HCT116 (cell line): ENCODE results near the gene UBAC2. TPM values are rescaled to one million over a fixed set of nuclear protein-coding genes. Genes with fewer than 3 reads are reported as not detected.

Experiments
- microRNA counts: library from miRNA; unstranded; fragments of <30 nt; microRNA quantifications from one replicate; lab custom pipeline; 2015
- microRNA-seq: library from miRNA; unstranded; fragments of <30 nt; microRNA quantifications from one replicate; pipeline ENCODE4, GENCODE V29; 2016; ENCODE audit warnings: borderline number of aligned reads
- total RNA-seq: library from RNA; stranded (reverse); gene quantifications from one replicate; pipeline ENCODE4 v1.2.1, GENCODE V29; 2021; ENCODE audit not compliant: unreplicated experiment

UBAC2 gene
- total RNA-seq, 1 experiment from 2014 or later = 67.4 TPM

MicroRNA genes within 50 kb of the gene (microRNA counts, 767-probe panel; counts per million panel counts)
- microRNA hsa-miR-623 (lab: Ali Mortazavi, UCI) = not detected

Small RNA genes lying within 50 kb of the gene (microRNA-seq; reads per million reads assigned to microRNA genes)
- not detected for gene MIR623

Other genes starting within 250 kb of the UBAC2 start
- 58.8 TPM for gene DOCK9, start 222.8 kb upstream of the UBAC2 start, total RNA-seq
- not detected for gene GPR18, start 57.5 kb downstream of the UBAC2 start, total RNA-seq
- 0.30 TPM for gene GPR183, start 106.5 kb downstream of the UBAC2 start, total RNA-seq